GM23248 (cell line): ENCODE measurements around the gene ZMYND19. TPM values are rescaled to one million over a fixed set of nuclear protein-coding genes. Genes with fewer than 3 reads are reported as not detected.
"Not testable (repeated sequence)": the region's sequence is repeated elsewhere in the genome, so short reads cannot be mapped to it uniquely, and the experiment has no call there.

Experiments
- DNase-seq: peaks from one replicate; pipeline ENCODE4 v3.0.0-alpha.2; 2015
- H2AFZ ChIP-seq: fragments of 200-600 bp; sonication (generic); 2 replicates; pipeline ENCODE4 v1.6.1; 2016; ENCODE audit warnings: antibody characterized with exemption
- H3F3A ChIP-seq: fragments of 200-600 bp; sonication (generic); 2 replicates; pipeline ENCODE4 v1.6.1; 2016; ENCODE audit warnings: mild to moderate bottlenecking, antibody characterized with exemption, mixed run types; ENCODE audit not compliant: insufficient read depth
- H3K27ac ChIP-seq: fragments of 200-600 bp; sonication (generic); 2 replicates; pipeline ENCODE4 v1.5.1; 2016; ENCODE audit warnings: mild to moderate bottlenecking
- H3K27me3 ChIP-seq: fragments of 200-600 bp; sonication (generic); replicated peaks from 2 replicates; pipeline ENCODE4 v1.6.1; 2016; ENCODE audit warnings: mild to moderate bottlenecking; ENCODE audit not compliant: insufficient read depth
- H3K36me3 ChIP-seq: fragments of 200-600 bp; sonication (generic); 2 replicates; pipeline ENCODE4 v1.6.1; 2016; ENCODE audit warnings: low read depth, mild to moderate bottlenecking
- H3K4me1 ChIP-seq: fragments of 200-600 bp; sonication (generic); 2 replicates; pipeline ENCODE4 v1.6.1; 2016; ENCODE audit warnings: mild to moderate bottlenecking; ENCODE audit not compliant: insufficient read depth
- H3K4me2 ChIP-seq: fragments of 200-600 bp; sonication (generic); one replicate; pipeline ENCODE4 v1.6.1; 2016; ENCODE audit warnings: mild to moderate bottlenecking; ENCODE audit not compliant: unreplicated experiment
- H3K4me3 ChIP-seq: fragments of 200-600 bp; sonication (generic); 2 replicates; pipeline ENCODE4 v1.5.1; 2016; ENCODE audit warnings: mild to moderate bottlenecking
- H3K79me2 ChIP-seq: fragments of 200-600 bp; sonication (generic); 2 replicates; pipeline ENCODE4 v1.6.1; 2016; ENCODE audit warnings: mild to moderate bottlenecking; ENCODE audit not compliant: insufficient read depth
- H3K9ac ChIP-seq: fragments of 200-600 bp; sonication (generic); 2 replicates; pipeline ENCODE4 v1.6.1; 2016; ENCODE audit warnings: mild to moderate bottlenecking
- H3K9me2 ChIP-seq: fragments of 200-600 bp; sonication (generic); 2 replicates; pipeline ENCODE4 v1.6.1; 2016; ENCODE audit warnings: mixed run types, mild to moderate bottlenecking, moderate library complexity; ENCODE audit not compliant: insufficient read depth
- H3K9me3 ChIP-seq: fragments of 200-600 bp; sonication (generic); one replicate; pipeline ENCODE4 v1.6.1; 2017; ENCODE audit warnings: low read depth
- H4K20me1 ChIP-seq: fragments of 200-600 bp; sonication (generic); 2 replicates; pipeline ENCODE4 v1.6.0; 2016; ENCODE audit not compliant: insufficient read depth
- EZH2 ChIP-seq: fragments of 200-600 bp; sonication (generic); IDR thresholded peaks from 2 replicates; pipeline ENCODE4 v1.6.1; 2018; ENCODE audit warnings: antibody characterized with exemption, mild to moderate bottlenecking; ENCODE audit not compliant: insufficient read depth, poor library complexity, severe bottlenecking
- EZH2phosphoT487 ChIP-seq: fragments of 200-600 bp; sonication (generic); IDR thresholded peaks from 2 replicates; pipeline ENCODE4 v1.6.1; 2018; ENCODE audit warnings: antibody characterized with exemption, moderate library complexity, mild to moderate bottlenecking, low read depth; ENCODE audit not compliant: insufficient read depth
- WGBS, 2 experiments: methylation state at CpG; one replicate each; pipeline ENCODE4 v1.1.6; 2015 to 2017; ENCODE audit warnings: low lambda C conversion rate in 2 of 2, low coverage in 1 of 2; ENCODE audit errors: missing lambda C conversion rate in 2 of 2; 5-methylcytosine and 5-hydroxymethylcytosine counted together
- in situ Hi-C: fragments of 300-500 bp; cut with MboI; formaldehyde crosslinking; loops from 2 replicates; pipeline ENCODE4 v1.15.0; 2020
- polyA plus RNA-seq: library from polyadenylated mRNA; unstranded; fragments of >200 nt; fragmentation: Nextera tagmentation; extraction: Ambion mirVana; gene quantifications from 2 replicates; pipeline ENCODE4 v1.2.1, GENCODE V29; 2016
- total RNA-seq: library from RNA; depleted of rRNA; stranded (reverse); fragments of >200 nt; shearing (Covaris generic); gene quantifications from 2 replicates; pipeline ENCODE4 v1.2.3, GENCODE V29; 2014

ZMYND19 gene
- total and polyA plus RNA-seq, 2 experiments from 2014 or later: 6.1 to 29.6 TPM

- in situ Hi-C loops: no loop called here
- H3K36me3 ChIP-seq: no peaks in the 10 kb centered on the region
- H3K4me2 ChIP-seq: no peak overlapping the region
- WGBS, 2 experiments: 63% methylated on average over 8 of the region's 8 CpGs
- H3K9me3 ChIP-seq: no peaks in the 10 kb centered on the region
- no peak for TF ChIP-seq EZH2phosphoT487
- TF ChIP-seq EZH2: no peak
- no peaks in the 10 kb centered on the region for H3K27me3 ChIP-seq
- no peak overlapping the region for H3K9ac ChIP-seq
- no peaks in the 10 kb centered on the region for H4K20me1 ChIP-seq
- DNase-seq: no peak
- H2AFZ ChIP-seq: no peak overlapping the region
- H3K27ac ChIP-seq: no peak overlapping the region
- H3K79me2 ChIP-seq: no peaks in the 10 kb centered on the region
- no peaks in the 10 kb centered on the region for H3F3A ChIP-seq
- H3K9me2 ChIP-seq: no peaks in the 10 kb centered on the region
- H3K4me3 ChIP-seq: no peak overlapping the region
- no peaks in the 10 kb centered on the region for H3K4me1 ChIP-seq
Measured at GRCh38 chr9:137598943-137599342, 8.6 kb upstream of the ZMYND19 start.

- H3K27ac ChIP-seq, H4K20me1 ChIP-seq, H3K9ac ChIP-seq, DNase-seq, in situ Hi-C loops, H3K27me3 ChIP-seq, H3K9me2 ChIP-seq, H3K4me2 ChIP-seq, H3K36me3 ChIP-seq, H2AFZ ChIP-seq, H3K4me3 ChIP-seq, H3K9me3 ChIP-seq, H3F3A ChIP-seq, H3K79me2 ChIP-seq, H3K4me1 ChIP-seq: not testable (repeated sequence)
- WGBS, 2 experiments: 85 to 92% methylated on average over 7 of the region's 7 CpGs
Measured at GRCh38 chr9:137596577-137596976, 6.3 kb upstream of the ZMYND19 start.

GRCh38 chr9:137593176-137593575 is 2.9 kb upstream of the ZMYND19 start:
- Histone ChIP-seq H3K4me2 (no peak overlapping the region), H3K9me3 (no peaks in the 10 kb centered on the region), H4K20me1 (no peaks in the 10 kb centered on the region), H3K27ac (no peak overlapping the region), H2AFZ (no peak overlapping the region), H3K4me3 (no peak overlapping the region), H3K79me2 (peaks cover 16% of the 10 kb centered on the region), H3F3A (no peaks in the 10 kb centered on the region), H3K9ac (no peak overlapping the region), H3K27me3 (no peaks in the 10 kb centered on the region), H3K9me2 (no peaks in the 10 kb centered on the region), H3K4me1 (peaks cover 7% of the 10 kb centered on the region; the same call in 1 of the 2 replicates), H3K36me3 (no peaks in the 10 kb centered on the region)
- WGBS, 2 experiments: 94 to 96% methylated on average over 12 of the region's 12 CpGs
- TF ChIP-seq EZH2phosphoT487 (no peak), EZH2 (no peak)
- in situ Hi-C loops: no loop called here
- DNase-seq: no peak

GRCh38 chr9:137592767-137593166 is 2.5 kb upstream of the ZMYND19 start:
- H2AFZ ChIP-seq: no peak overlapping the region
- no peaks in the 10 kb centered on the region for H4K20me1 ChIP-seq
- peaks cover 3% of the 10 kb centered on the region; the same call in 1 of the 2 replicates for H3K36me3 ChIP-seq
- H3K79me2 ChIP-seq: peaks cover 20% of the 10 kb centered on the region
- no peaks in the 10 kb centered on the region for H3K9me3 ChIP-seq
- no peak overlapping the region for H3K4me2 ChIP-seq
- H3K4me3 ChIP-seq: no peak overlapping the region
- no peak overlapping the region for H3K9ac ChIP-seq
- H3K27ac ChIP-seq: no peak overlapping the region
- 89 to 90% methylated on average over 7 of the region's 7 CpGs for WGBS, 2 experiments
- DNase-seq: no peak
- H3F3A ChIP-seq: no peaks in the 10 kb centered on the region
- no peaks in the 10 kb centered on the region for H3K27me3 ChIP-seq
- no peaks in the 10 kb centered on the region for H3K9me2 ChIP-seq
- TF ChIP-seq EZH2 (no peak), EZH2phosphoT487 (no peak)
- in situ Hi-C loops: no loop called here
- peaks cover 7% of the 10 kb centered on the region; the same call in 1 of the 2 replicates for H3K4me1 ChIP-seq

GRCh38 chr9:137590123-137590468 is 216 bp downstream of the ZMYND19 start:
- in situ Hi-C loops: no loop called here
- Histone ChIP-seq H3F3A (no peaks in the 10 kb centered on the region), H3K27ac (no peak overlapping the region; the same call in 1 of the 2 replicates), H3K4me1 (peaks cover 7% of the 10 kb centered on the region; the same call in 1 of the 2 replicates), H3K9me2 (no peaks in the 10 kb centered on the region), H2AFZ (no peak overlapping the region), H3K4me3 (peak overlapping the region; percentile 75), H3K9ac (peak overlapping the region; percentile 78), H3K27me3 (no peaks in the 10 kb centered on the region), H3K4me2 (no peak overlapping the region), H4K20me1 (no peaks in the 10 kb centered on the region), H3K79me2 (peaks cover 45% of the 10 kb centered on the region), H3K36me3 (peaks cover 17% of the 10 kb centered on the region; the same call in 1 of the 2 replicates), H3K9me3 (no peaks in the 10 kb centered on the region)
- no peak for DNase-seq
- no peak for TF ChIP-seq EZH2
- TF ChIP-seq EZH2phosphoT487: no peak
- 0 to 1% methylated on average over 12 to 47 of the region's 61 CpGs for WGBS, 2 experiments
